ENCODE results near the gene ITIH2.

DNA sequence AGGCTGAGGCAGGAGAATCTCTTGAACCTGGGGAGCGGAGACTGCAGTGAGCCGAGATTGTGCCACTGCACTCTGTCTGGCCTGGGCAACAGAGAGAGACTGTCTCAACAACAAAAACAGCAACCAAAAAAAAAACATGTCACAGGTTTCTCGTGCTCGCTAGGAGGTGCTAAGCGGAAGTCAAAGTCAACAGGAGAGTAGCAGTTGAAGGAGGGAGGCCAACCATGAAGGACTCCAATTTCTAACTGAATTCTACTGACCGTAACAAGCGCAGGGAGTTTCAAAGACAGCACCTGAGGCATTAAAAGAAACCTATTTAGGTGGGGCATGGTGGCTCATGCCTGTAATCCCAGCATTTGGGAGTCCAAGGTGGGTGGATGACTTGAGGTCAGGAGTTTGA is 65.3 kb downstream of the ITIH2 start:
- TF ChIP-seq, protein P1, sequence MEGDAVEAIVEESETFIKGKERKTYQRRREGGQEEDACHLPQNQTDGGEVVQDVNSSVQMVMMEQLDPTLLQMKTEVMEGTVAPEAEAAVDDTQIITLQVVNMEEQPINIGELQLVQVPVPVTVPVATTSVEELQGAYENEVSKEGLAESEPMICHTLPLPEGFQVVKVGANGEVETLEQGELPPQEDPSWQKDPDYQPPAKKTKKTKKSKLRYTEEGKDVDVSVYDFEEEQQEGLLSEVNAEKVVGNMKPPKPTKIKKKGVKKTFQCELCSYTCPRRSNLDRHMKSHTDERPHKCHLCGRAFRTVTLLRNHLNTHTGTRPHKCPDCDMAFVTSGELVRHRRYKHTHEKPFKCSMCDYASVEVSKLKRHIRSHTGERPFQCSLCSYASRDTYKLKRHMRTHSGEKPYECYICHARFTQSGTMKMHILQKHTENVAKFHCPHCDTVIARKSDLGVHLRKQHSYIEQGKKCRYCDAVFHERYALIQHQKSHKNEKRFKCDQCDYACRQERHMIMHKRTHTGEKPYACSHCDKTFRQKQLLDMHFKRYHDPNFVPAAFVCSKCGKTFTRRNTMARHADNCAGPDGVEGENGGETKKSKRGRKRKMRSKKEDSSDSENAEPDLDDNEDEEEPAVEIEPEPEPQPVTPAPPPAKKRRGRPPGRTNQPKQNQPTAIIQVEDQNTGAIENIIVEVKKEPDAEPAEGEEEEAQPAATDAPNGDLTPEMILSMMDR (IDR thresholded peaks at IDR 0.05): no peak
- TF ChIP-seq POLR2AphosphoS5 (IDR thresholded peaks at IDR 0.05) (no peak), EP300 (IDR thresholded peaks at IDR 0.05) (no peak), POLR2A (IDR thresholded peaks at IDR 0.05; ENCODE audit: low read depth) (no peak)
